Measurements from ENCODE around the gene TANC1.

The TANC1 gene

DNA sequence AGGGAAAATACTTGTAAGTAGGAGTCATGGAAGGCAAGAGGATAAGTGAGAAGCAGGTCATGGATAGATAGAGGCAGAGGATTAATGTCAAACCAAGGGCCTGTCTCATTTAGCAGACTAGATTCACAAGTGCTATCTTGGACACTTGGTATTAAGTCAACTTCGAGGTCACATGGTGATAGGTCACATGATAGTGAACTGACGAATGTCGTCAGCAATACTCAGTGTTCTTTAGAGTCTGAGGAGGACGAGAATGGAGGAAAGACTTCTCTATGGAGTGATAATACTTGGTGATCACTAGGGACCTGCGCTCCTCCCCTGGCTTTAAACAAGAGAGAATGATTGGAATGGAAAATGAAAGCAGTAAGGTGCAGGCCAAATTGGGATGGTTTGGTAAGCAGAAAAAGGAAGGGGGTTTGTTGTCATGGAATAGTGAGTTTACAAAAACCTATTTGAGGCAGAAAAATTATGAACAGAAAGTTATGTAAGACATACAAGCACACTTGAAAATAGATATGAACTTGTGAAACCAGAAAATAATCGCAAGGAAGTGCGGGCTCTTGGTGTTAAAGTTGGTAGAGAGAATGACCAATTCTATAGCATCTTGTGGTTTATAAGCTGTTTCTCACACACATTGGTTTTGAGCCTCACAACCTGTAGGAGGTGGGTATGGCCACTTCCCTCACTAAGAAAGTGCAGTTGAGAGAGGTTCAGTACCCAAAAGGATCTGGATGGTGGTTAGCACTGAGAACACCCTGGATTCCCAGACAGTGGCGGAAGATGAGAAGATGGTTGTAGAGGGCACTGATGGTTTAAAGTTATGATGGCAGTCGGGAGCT lies 176.6 kb downstream of the TANC1 start:
- ATAC-seq = no peak
- DNase-seq = no peak

DNA sequence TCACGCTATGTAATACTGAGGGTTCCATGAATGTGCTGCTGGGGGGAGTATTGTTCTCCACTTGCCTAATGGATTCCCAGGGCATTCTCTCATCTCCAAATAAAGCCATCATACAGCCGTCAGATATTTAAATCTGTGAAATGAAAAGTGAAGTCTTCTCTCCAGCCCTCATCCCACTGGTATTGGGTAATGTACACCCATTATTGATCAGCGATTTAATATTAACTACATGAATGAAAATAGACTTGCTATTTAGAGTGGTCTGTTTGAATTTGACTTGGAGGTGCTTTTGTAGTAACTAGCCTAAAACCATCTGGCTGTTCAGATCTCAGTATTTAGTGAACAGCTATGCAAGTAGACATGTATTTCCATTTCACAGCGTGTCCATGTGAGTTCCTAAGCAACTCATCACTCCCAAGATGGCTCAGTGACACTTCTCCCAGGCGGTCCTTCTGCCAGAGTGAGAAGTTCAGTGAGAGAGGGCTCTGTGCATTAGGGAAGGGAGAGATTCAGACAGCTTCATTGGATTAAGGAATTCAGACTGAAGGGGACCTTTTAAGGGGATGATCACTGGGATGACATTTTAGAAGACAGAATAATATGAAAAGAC lies 177.4 kb downstream of the TANC1 start:
- no peak for DNase-seq
- no peak for ATAC-seq

DNA sequence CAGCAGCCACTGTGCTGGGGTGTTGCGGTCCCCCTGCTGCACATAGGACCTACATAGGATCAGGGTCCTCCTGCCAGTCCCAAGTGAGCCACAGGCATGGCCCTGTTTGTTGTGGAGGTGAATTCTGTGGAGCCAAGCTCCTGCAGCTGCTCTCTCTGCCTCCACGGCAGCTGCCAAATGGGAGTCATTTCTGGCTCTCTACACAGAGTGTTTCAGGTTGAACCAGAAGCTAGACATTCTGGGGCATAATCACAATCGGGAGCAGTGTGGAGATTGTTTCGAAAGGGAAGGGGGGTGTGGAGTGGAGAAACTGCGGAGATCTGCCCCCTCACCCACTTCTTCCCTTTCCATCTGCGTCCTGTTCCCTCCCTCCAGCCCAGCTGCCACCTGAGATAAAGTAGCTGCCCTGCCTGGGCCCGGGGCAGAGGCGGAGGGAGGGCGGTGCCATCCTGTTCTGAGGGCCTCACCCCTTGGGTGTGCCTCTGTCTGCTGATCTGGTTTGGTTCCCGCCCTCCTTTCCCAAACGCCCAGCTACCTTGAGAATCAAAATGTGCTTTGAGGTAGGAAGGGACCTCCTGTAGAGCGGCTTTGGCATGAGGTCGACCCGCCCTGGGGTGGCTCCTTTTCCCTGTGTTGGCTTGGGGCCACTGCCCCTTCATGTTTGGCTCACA lies 178.7 kb downstream of the TANC1 start:
- peak; percentile 43 for ATAC-seq
- DNase-seq = no peak

DNA sequence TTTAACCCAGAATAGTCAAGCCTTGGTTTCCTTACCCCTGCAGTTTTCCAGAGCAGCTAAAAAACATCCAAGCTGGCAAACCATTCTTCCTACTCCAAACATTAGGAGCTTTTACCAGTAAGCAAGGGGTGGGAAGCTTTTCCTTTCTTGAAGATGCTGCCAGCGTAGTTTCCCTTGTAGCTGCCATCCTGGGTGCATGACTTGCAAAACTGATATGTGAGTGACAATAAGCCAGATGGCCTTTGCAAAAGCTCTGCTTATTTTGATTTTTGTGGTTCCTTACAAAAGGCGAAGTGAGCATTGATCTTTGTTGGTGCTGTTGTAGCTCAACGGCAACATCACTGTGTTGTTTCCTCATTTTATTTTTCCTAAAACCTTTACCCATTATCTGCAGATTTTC lies 179.2 kb downstream of the TANC1 start:
- no peak for DNase-seq
- no peak for ATAC-seq

DNA sequence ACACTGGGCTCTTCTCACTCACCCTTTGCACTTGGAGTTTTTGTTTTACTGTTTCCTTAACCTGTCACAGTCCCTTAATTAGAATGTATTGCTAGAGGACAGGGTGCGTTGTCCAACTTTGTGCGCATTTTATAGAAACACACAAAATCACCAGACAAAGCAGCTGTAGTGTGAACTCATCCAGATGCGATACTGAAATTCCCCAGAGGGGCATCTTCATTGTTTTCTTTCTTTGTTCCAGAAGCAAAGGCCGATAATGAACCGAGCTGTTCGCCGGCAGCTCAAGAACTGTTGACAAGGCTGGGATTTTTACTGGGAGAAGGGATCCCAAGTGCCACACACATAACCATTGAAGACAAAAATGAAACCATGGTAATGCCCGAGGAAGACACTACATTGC lies 180.5 kb downstream of the TANC1 start:
- DNase-seq (no peak), ATAC-seq (no peak)

DNA sequence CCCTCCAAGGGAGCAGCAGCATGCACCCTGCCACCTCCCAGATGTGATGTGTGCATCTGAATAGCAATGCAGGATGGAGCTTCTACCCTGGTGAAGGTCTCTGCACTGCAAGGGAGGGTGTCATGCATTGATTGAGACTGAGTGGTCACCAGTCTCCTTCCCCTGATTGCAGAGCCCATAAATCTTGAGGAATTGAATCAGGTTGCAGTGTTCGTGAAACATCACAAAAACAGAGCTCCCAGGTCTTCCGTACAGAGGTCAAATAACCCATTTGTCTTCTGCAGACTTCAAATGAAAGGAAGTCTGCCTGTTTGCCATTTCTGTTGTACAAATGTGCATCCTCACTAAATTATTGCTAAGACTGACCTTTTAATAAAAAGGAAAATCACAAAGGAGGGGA lies 181.3 kb downstream of the TANC1 start:
- ATAC-seq (no peak), DNase-seq (no peak)

DNA sequence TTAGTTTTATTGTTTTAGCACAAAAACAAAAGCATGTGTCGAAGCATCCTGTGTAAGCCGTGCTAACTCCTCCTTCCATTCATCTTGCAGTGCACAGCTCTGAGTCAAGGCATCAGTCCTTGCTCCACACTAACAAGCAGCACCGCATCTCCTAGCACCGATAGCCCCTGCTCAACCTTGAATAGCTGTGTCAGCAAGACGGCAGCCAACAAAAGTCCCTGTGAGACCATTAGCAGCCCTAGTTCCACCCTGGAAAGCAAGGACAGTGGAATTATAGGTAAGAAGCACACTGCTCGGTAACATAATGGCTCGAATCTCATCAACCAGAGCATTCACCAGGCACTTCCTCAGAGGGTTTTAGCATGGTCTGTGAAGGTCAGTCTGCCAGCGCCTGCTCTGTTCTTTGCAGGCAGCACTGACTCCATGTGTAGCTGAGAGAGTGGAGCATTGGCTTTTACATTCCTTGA lies 181.9 kb downstream of the TANC1 start:
- DNase-seq (no peak), ATAC-seq (no peak)

DNA sequence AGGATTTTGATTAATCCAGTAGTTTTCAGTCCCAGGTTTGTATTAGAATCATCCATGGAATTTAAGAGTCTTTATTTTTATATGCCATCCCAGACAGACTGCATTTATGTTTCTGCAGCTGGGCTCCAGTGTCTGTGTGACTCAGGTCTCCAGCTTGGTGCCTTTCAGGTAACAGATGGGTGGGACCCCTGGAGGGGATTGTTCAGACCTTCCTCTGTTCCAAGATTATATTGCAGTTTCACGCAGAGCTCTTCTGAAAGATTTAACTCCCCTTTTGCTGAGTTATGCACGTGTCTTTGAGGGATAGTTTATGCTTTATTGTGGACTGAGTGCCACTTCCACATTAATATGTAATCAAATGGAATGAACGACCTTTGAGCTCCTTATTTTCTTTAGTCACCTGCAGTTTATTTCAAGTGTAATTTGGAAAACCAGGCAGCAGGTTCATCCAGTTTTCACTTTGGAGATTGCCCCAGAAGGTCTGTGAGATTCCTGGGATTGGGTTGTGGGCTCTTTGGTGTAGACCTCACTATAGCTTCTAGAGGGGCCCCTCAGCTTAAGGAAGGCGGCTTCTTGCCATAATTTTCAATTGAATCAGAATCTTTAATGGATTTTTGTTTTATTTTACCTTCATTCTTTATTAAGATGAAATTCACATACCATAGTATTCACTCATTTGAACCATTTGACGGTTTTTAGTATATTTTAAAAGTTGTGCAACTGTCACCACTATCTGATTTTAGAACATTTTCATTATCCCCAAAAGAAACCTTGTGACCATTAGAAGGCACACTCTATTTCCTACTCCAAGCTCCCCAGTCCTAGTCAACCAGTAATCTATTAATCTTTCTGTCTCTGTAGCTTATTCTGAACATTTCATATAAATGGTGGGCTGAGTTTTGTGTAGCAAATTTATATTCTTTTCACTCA lies 183.0 kb downstream of the TANC1 start:
- ATAC-seq (no peak), DNase-seq (no peak)

DNA sequence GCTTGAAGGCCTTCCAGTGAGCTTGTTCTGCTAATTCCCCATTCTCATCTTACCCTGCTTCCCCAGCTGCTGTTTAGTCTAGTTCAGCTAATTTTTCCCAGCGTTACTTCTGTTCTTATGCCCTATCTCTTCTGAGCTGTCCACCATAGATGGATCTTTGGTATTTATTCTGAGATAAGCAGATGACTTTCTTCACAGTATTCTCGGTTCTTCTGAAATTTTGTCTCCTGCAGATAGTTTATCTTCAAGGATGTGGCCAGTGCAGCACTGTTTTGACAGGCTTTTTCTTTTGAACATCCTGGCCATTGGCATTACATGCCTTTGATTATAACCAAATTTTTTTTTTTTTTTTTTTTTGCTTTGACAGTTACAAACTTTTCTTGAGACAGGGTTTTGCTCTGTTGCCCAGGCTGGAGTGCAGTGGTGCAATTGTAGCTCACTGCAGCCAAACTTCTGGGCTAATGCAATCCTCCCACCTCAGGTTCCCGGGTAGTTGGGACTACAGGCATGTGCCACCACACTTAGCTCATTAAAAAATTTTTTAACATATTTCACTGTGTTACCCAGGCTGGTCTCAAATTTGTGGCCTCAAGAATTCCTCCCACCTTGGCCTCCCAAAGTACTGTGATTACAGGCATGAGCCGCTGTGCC lies 183.8 kb downstream of the TANC1 start:
- ATAC-seq = no peak
- DNase-seq = no peak

DNA sequence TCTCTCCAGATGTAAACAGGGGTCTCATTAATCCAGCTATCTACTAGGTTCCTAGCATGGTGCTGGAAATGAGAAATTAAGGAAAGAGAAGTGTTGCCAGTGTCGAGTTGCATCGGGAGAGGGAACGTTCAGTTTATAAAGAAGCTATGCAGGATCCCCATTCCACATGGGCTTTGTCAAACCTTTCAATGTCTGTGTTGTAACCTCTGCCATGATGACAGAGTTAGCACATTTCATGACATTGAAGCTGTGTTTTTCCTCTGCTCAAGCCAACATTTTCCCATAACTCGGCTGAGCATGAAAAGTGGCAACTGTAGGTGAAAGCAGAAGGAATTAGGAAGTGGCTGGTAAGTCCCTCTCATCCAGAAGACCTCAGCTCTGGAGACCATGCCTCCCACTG lies 184.6 kb downstream of the TANC1 start:
- no peak for ATAC-seq
- DNase-seq = no peak

DNA sequence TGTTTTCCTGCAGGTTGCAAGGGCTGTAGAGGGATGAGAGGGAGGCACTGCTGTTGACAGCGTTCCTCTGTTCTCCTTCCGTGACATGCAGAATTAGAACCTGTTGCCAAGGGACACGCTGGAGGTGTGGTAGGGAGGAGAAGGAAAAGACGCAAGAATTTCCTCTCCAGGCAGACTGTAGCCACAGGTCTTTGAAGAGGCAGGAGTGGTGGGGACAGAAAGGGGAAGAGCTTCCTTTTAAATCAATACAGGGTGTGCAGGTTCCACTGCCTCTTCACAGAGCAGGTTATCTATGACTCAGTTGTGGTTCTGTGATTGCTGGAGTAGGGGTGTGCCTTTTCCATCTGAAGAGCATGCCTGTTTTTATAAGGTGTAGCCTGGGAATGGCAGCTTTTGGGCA lies 185.0 kb downstream of the TANC1 start:
- no peak for DNase-seq
- ATAC-seq = no peak

DNA sequence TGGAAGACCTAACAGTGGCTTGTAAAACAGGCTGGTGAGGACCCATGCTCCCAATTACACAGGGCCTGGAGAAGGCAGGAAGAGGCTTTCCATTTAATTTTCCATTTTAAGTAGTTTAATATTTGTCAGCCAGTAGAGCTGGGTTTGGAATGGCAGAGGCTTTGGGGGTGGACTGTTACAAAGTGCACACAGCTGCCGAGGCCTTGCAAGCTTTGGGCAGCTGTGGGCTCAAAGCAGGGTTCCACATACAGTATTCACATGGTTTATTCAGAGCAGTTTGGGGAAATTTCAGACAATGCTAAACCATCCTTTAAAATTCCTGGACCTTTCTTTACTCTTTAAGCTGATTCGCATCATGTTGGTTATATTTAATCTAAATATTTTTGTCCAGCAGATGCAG lies 185.5 kb downstream of the TANC1 start:
- no peak for DNase-seq

DNA sequence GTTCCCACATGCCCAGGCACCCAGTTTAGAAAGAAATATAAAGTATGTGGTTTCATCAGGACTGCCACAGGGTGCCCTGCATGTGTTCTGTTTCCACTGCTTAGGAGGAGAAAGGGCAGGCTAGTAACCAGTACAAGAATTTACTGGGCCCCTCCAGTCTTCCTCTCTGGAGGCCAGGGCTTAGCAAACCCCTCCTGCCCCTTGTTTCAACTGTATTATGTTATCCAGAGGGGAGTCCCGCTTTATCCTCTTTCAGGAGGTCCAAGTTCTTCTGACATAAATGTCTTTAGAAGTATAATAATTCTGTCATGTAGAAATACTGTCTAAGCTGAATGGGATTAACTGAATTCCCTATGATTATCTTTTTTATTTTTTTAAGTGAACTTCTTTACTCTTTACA lies 185.9 kb downstream of the TANC1 start:
- no peak for ATAC-seq

More for the DNA sequence above, 185.5 kb downstream of the TANC1 start:
- ATAC-seq = no peak

DNA sequence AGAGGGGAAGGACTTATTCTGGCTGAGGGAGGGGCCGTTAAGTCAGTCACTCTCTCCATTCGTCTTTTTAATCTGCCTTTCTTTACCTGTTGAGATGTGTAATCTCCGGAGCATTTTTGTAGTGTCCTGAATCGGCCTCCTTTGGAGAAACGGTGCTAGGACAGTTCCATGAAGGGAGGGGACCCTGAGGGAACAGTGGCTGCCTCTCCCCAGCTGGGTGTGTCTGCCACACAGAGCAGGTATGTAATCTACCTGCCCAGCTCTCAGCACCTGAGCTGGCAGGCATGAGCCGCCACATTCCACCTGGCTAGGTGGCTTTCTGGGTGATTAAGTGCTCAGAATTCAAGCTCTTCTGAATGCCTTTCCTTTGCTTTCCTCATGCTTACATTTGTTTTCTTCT lies 186.9 kb downstream of the TANC1 start:
- DNase-seq (no peak), ATAC-seq (no peak)

More for the DNA sequence above, 185.9 kb downstream of the TANC1 start:
- DNase-seq = no peak

DNA sequence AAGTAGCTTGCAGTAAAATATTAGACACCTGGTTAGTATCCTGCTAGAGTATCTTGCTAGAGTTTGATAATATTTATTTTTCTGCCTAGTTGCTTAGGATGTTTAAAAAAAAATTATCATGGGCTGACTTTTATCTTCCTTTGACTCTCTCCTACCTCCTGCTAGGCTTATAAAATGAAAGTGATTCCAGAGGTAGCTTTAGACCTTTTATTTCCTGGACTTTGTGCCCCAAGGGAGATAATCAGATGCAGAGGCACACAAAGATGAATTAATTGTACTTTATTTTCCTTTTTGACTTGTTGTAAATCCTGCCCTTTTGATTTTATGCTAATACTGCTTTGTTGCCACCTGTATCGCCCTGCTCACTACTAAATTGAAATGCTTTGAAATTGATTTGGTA lies 187.4 kb downstream of the TANC1 start:
- no peak for ATAC-seq

DNA sequence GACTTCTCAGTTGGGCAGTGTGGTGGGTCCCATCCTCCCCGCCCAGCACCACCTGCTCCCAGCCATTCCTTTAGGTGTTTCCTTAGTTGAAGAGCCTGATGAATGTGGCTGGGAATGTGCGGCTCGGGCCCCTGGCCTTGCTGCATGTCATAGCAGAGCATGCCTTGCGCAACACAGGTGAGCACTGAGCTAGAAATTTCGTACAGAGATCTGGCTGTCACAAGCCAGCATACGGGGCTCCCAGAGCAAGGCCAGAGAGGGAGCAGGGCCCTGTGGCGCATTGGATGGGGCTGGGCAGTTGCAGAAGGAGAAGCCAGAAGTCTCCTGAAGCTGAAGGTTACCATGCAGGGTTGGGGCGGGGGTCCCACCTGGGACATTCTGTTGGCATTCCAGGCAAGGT lies 188.4 kb downstream of the TANC1 start:
- ATAC-seq (no peak), DNase-seq (no peak)

More for the DNA sequence above, 187.4 kb downstream of the TANC1 start:
- no peak for DNase-seq

DNA sequence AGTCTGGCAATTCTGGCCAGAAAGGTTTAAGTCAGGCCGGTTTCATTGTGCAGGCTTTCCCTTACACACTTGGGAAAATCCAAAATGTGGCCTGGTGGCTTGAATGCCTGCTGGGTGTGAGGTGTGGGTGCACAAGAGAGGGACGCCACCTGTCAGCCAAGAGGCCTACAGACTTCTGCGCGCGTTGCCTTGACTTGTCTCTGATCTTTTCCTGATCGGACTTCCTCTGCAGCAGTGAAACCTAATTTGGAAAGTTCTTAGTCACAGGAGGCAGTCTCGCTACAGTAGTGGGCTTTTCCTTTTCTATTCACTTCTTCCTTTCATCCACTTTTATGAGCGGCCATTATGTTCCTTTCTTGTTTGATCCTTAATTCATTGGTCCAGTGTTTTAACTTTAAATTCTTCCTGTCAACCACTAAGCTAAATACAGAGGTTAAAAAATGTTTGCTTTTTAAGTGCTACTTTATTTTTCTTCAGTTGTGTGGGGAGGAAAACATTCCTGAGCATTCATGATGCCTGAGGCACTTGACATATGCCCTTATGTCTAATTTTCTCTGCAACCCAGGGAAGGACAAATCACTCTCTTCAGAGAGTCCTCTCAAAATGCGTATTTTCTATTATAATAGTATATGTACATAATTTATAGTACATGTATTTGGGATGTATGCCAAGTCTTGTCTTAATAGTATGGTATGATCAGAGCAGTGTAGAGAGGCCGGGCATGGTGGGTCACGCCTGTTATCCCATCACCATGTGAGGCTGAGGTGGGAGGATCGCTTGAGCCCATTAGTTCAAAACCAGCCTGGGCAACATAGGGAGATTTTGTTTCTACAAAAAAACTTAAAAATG lies 189.1 kb downstream of the TANC1 start:
- DNase-seq = no peak
- peak; percentile 56 for ATAC-seq

DNA sequence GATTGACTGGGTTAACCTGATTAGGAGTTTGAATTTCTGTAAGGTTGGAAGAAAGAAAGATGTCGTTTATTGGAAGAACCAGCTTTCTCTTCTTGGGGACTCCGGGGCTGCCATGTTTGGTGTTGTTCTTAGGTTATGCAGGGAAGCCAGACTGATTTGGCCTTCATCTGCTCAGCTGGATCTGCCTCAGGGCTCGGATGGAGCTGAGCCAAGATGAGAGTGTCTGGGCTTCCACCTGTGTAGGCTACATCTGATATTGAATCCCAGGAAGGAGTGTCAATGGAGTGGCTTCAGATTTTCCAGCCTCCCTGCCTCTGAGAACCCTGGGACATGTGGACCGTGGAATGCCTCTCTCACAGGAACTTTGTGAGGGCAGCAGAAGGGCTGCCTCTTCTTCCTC lies 192.0 kb downstream of the TANC1 start:
- ATAC-seq (no peak), DNase-seq (no peak)

DNA sequence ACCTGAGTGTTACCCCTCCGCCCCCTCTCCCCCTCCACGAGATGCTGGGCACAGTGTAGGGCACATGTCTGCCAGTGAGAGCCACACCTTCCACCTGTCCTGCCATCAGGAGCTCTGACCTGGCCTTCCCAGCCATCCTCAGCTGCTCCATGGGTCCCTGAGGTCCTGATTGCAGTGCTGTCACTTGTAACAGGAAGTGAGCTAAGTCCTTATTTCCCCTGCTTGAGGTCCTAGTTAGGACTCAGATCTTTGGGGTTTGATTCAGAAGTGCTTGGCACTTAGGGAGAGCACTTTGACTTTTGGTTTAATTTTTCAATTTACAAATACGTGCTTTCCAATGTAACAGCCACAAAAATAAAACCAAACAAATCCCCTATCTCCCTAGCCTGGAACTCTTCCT lies 192.5 kb downstream of the TANC1 start:
- ATAC-seq (no peak), DNase-seq (no peak)

DNA sequence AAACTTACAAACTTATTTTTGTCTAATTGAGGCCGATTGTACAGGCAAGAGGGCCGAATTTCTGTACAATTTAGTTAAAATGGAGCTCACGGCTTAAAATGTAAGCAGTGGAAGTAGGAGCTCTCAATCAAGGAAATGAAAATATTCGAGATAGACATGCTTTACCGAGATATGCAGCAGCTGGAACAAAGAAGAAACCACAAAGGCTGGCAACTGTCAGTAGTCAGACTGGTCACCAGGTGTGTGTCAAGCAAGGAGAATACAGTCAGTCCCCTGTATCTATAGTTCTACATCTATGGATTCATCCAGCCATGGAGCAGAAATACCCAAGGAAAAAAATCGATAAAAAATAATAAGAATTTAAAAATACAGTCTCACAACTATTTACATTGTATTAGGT lies 195.5 kb downstream of the TANC1 start:
- ATAC-seq (no peak), DNase-seq (no peak)

DNA sequence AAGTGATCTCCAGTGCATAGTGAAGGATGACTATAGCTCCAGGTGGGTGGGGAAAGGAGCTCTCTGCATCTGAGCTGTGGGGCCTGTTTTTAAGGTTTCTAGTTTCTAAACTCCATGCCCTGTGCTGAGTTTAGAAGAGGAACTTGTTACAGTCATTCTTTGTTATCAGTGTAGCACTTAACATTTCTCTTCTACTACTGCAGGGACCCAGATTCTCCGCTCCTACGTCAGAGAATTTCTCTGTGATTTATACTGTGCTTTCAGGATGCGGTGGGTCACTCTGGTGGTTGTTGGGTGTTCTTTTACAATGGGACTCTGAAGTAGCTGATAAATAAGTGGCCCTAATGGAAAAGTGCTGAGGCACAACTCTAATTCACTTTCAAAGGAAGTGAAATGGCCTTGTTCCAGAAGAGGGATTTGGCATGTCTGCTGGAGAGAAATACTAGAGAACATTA lies 196.0 kb downstream of the TANC1 start:
- no peak for DNase-seq
- no peak for ATAC-seq
